ENCODE results near the gene MS4A6E.
"Not testable (repeated sequence)": the region's sequence is repeated elsewhere in the genome, so short reads cannot be mapped to it uniquely, and the experiment has no call there.

Gene MS4A6E

GRCh38 chr11:60326955-60327354, at the start of gene MS4A6E:
Gene MS4A6E, plus strand, starts transcription at chr11:60327255. Its CDS starts 7,641 bp downstream, at chr11:60334896.
- DNase-seq (ENCODE audit: low read depth in 4 of 4, low spot score in 1 of 4): no peak

- no peak for DNase-seq (ENCODE audit: low read depth in 4 of 4, low spot score in 1 of 4)
These were observed 46.6 kb upstream of the MS4A6E start, which contains the start of gene MS4A4A for GRCh38 chr11:60280412-60280811. Gene MS4A4A, plus strand, starts transcription at chr11:60280666. Its CDS starts 10 bp downstream, at chr11:60280676.

GRCh38 chr11:60281485-60281884, 45.6 kb upstream of the MS4A6E start:
- DNase-seq (ENCODE audit: low read depth in 4 of 4, low spot score in 1 of 4): no peak

GRCh38 chr11:60282286-60282685, 44.8 kb upstream of the MS4A6E start:
- no peak for DNase-seq (ENCODE audit: low read depth in 4 of 4, low spot score in 1 of 4)

DNA sequence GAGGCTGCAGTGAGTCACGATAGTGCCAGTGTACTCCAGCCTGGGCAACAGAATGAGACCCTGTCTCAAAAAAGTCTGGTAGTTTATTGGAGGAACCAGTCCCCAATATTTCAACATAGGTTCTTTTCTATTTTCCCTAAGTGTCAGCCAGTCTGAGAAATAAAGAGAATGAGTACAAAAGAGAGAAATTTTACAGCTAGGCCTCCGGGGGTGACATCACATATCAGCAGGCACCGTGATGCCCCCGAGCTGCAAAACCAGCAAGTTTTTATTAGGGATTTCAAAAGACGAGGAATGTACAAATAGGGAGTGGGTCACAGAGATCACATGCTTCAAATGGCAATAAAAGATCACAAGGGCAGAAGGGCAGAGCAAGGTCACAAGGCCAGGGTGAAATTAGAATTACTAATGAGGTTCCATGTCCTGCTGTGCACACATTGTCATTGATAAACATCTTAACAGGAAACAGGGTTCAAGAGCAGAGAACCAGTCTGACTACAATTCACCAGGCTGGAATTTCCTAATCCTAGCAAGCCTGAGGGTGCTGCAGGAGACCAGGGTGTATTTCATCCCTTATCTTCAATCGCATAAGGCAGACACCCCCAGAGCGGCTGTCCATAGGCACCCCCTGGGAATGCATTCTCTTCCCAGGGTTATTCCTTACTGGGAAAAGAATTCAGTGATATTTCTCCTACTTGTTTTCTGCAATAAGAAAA, 41.5 kb upstream of the MS4A6E start:
- DNase-seq (ENCODE audit: low read depth in 4 of 4, low spot score in 1 of 4): not testable (repeated sequence)

DNA sequence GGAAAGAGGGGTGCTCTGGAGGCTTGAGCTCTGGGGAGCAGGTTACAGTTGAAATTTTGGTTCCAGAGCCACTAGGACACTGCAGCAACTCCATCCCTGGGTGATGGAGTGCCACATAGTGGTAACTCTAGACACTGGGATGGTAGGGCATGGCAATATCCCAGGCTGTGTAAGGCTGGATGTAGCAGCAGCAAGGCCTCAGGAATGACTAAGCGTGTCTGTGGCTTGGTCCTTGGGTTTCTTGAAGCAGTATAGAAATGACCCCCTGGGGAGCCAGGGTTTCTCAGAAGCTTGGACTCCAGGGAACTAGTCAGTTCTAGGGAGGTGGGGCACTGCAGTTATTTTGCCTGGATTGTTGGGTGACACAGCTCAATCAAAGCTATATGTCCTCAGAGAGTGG, 38.5 kb upstream of the MS4A6E start:
- DNase-seq (ENCODE audit: low read depth in 4 of 4, low spot score in 1 of 4): no peak

DNA sequence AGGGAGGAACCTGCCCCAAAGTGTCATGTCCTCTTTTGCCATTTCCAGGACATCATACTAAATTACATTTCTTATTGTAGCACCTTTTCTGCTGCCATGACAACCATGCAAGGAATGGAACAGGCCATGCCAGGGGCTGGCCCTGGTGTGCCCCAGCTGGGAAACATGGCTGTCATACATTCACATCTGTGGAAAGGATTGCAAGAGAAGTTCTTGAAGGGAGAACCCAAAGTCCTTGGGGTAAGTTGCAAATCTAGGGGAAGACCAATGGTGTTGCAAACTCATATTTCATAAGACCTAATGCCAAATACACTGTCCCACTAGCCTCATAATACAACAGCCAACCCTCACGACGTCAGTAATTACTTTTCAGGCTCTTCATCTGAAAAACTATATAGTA, 34.9 kb upstream of the MS4A6E start:
- no peak for DNase-seq (ENCODE audit: low read depth in 4 of 4, low spot score in 1 of 4)

- DNase-seq (ENCODE audit: low read depth in 4 of 4, low spot score in 1 of 4): no peak
These were observed 25.9 kb upstream of the MS4A6E start for GRCh38 chr11:60301178-60301577.

- DNase-seq (ENCODE audit: low read depth in 4 of 4, low spot score in 1 of 4): not testable (repeated sequence)
These were observed 25.2 kb upstream of the MS4A6E start for GRCh38 chr11:60301884-60302283.

DNA sequence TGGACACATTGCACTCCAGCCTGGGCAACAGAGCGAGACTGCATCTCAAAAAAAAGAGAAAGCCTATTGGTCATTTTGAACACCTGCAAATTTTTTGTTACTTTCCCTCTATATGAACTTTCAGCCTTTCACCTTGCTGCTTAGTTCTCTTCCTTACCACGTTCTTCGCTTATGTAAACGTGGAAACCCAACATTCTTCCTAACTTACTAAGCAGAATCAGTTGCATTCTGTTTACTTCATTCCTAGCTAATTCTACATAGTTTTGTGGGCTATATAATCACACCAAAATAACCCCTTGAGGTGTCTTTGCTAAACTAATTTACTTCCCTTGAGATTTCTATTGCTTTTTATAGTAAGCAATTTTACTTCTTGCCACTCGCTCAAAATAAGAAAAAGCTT, 23.4 kb upstream of the MS4A6E start:
- no peak for DNase-seq (ENCODE audit: low read depth in 4 of 4, low spot score in 1 of 4)

GRCh38 chr11:60305906-60306619, 21.0 kb upstream of the MS4A6E start:
- DNase-seq (ENCODE audit: low read depth in 4 of 4, low spot score in 1 of 4): no peak

DNA sequence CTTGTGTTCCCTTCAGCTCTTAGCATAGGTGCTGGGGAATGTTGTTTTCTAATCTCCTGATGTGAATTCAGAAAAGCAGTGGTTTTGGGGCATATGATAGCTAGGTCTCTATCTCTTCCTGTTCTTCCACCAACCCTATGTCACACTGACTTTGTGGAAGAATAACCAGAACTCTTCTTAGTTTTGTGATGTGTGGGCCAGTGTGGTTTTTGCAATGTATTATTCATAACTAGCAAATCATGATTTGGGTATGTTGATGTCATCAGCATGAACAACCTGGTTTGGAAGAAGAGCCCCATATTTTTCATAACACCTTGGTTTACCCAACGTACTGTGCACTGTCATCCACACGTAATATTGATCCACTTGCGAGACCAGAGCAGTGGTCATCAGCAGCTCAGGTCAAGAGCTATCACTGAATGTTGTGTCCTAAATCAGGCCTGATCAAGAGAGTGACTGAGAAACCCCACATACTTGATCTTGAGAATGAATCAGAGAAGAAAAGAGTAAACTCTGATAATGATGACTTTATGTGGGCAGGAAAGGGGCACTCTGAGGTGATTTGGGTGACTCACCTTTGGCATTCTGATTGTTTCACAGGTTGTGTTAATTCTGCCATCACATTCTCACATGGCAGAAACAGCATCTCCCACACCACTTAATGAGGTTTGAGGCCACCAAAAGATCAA, 19.4 kb upstream of the MS4A6E start:
- peak in 1 of 4 experiments; percentile 3 for DNase-seq (ENCODE audit: low read depth in 4 of 4, low spot score in 1 of 4)

DNA sequence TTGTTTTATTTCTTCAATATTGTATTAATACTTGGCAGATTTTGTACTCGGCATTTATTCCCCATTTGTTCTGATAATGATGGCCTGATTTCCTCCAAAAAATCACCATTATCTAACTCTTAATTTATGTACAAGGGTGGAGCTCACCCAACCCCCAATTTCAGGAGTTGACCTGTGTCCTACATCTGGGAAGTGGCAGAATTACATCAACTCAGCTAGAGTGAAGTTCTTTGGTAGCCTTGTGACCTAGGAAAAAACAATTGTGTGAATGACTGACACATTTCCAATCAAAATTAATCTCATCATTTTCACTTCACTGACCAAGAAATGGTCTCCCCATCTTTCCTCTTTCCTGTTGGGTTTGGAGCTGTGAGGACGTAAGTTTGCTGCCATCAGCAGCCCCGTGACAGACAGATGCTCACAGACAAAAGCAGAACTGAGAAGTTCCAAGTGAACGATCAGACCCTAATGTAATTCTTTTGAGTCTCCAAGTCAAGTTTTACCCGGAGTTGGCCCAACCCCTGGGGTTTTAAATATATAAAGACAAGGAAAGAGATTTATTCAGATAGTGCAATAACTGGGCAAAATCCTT, 16.6 kb upstream of the MS4A6E start:
- no peak for DNase-seq (ENCODE audit: low read depth in 4 of 4, low spot score in 1 of 4)

GRCh38 chr11:60314635-60315321, 12.3 kb upstream of the MS4A6E start:
- no peak for DNase-seq (ENCODE audit: low read depth in 4 of 4, low spot score in 1 of 4)

GRCh38 chr11:60315871-60316270, 11.2 kb upstream of the MS4A6E start:
- no peak for DNase-seq (ENCODE audit: low read depth in 4 of 4, low spot score in 1 of 4)

DNA sequence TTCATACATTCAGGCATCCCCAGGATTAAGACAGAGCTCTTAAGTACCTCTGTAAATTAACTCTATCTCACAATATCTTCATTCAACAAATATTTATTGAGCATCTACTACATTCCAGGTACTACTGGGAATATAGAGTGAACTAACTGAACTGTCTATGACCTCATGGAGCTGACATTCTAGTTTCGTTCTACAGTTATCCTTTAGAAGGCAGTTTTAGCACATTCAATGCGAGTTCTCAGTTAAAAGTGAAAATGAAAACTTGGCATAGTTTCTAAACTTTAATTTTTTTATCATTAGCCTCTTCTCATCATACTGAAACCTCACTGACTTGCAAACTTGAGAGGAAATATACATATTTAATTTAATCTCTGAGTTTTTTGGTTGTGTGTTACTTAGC, 10.7 kb upstream of the MS4A6E start:
- no peak for DNase-seq (ENCODE audit: low read depth in 4 of 4, low spot score in 1 of 4)

- DNase-seq (ENCODE audit: low read depth in 4 of 4, low spot score in 1 of 4): no peak
These were observed 8.3 kb upstream of the MS4A6E start for GRCh38 chr11:60318726-60319125.

- DNase-seq (ENCODE audit: low read depth in 4 of 4, low spot score in 1 of 4): no peak
These were observed 6.0 kb upstream of the MS4A6E start for GRCh38 chr11:60321051-60321450.

GRCh38 chr11:60328460-60328859, 1.4 kb downstream of the MS4A6E start:
- no peak for DNase-seq (ENCODE audit: low read depth in 4 of 4, low spot score in 1 of 4)

GRCh38 chr11:60332846-60333245, 5.8 kb downstream of the MS4A6E start:
- no peak for DNase-seq (ENCODE audit: low read depth in 4 of 4, low spot score in 1 of 4)

DNA sequence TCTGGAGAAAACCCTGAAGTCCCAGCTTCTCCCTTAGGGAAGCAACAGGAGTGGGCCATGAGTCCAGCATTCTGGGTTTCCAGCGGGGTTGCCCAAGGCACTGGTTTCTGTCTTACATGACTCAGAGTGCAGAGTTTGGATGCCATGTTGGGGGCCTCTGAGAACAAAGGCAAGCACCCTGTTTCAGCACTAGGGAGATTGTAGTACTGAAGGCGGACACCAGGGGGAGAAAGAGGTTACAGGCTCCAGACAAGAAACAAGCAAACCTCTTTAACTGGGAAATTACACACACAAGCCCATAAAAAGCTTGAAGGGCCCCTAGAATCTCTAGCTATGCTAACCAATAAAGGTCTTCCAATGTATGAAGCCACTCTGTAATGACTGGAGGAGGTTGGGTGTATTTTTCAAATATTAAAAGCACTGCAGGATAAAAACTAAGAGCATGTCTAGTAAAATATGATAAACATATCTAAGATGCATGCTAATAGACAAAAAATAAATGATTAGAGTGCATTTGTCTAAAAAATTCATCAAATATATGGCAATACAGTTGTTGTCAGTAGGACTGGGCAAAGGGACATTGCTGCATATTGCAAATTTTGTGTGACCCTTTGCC, 7.1 kb downstream of the MS4A6E start:
- peak; percentile 32 to 60 (median 51) for DNase-seq (ENCODE audit: low read depth in 4 of 4, low spot score in 1 of 4)
